HuH-7 (cell line): ENCODE measurements around the gene SNX33.
"Not testable (repeated sequence)": the region's sequence is repeated elsewhere in the genome, so short reads cannot be mapped to it uniquely, and the experiment has no call there.

Source experiments
- DNase-seq: peaks from one replicate; pipeline ENCODE4 v3.0.0; 2011; ENCODE audit warnings: low spot score

SNX33 gene

DNA sequence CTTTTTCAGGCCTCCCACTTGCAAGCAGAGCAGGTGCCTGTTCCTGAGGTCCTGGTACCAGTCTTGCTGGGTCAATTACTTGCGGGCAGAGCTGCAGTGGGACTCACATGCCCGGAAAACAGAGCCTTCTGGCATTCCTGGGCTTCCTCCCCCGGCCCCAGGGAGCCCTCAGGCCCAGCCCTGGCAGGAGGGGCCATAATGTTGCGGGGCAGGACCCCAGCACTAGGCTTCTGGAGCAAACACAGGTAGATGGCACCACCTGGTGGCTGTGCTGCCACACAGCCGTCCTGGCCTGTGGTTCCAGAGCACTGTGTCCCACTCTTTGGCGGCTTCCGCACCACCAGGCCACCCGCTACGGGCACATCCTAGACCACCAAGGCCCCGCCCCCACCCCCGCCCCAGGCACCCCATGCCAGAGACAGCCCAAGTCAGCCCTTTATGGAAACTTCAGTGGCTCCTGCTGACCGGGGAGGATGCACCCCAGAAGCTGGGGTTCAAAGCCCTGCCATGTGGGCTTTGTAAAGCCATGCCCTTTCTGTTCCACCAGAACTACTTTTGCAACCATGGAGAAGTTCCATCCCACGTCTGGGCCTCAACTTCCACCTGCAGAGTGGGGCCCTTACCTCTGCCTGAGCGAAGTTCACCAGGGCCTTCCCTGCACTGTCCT lies 36.1 kb downstream of the SNX33 start:
- DNase-seq = peak; percentile 98

GRCh38 chr15:75684648-75685047 lies 36.9 kb downstream of the SNX33 start:
- DNase-seq = no peak

DNA sequence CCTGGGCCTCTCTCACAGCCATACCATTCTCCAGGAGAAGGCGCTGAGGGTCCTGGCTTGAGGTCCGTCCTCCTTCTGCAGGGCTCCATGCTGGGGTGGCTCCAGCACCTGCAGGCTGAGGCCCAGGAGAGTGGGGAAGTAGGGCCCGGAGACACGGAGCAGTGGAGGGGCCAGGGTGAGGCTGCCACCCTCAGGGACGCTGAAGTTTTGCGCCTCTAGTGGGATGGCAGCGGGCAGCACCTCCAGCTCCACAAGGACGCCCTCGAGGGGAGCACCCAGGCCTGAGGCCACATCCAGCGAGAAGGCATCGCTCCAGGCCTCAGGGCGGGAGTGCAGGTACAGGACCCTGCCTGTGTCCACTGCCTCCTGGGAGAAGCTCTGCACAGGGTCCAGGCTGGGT lies 37.5 kb downstream of the SNX33 start:
- DNase-seq = no peak

DNA sequence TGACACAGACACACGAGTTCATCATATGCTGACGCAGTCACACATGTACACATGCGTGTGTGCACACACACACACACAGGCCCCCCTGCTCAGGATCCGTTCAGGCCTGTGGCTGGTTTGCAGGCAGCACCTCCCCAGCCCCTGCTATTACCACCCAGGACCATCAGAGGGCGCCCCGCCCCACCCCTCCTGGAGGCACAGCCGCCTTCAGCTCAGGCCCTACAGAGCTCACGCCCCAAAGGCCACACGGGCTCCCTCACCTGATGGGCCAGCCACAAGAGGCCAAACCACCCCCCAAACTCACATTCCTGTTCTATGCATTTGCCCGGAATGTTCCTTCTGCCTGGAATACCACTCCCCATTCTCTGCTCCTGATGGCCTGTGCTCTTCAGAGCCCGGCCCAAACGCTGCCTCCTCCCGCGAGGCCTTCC lies 38.5 kb downstream of the SNX33 start:
- peak; percentile 87 for DNase-seq

DNA sequence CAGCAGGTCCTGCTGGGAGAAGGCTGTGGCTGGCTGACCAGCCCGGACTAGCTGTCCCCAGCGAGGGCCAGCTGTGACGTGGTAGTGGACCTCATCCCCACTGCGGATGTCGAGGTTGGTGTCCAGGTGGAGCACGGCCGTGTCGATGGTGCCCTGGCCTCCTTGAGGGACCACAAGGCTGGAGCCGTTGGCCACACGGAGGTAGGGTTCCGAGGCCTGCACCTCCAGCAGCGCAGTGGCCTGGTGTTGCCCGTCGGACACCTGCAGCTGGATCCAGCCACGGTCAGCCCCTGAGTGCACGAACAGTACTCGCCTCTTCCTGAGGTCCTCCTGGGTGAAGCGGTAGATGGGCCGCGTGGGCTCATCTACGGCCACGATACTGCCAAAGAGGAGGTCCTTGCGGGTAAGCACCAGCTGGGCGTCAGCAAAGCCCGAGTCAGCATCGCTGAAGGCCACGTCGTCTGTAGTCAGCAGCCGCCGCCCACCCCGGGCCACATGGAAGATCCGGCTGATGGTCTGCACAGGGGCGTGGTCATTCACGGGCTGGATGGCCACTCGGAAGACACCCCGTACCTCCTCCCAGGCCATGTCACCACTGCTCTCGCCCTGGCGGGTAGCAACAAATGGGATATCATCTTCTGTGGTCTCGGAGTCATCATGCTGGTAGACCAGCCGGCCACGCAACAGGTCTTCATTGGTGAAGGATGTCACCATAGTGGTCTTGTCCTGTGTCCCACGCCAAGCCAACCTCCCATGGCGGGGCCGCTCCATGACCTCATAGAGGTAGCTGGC lies 40.0 kb downstream of the SNX33 start:
- DNase-seq = no peak

GRCh38 chr15:75688278-75688557 lies 40.5 kb downstream of the SNX33 start:
- DNase-seq = no peak

DNA sequence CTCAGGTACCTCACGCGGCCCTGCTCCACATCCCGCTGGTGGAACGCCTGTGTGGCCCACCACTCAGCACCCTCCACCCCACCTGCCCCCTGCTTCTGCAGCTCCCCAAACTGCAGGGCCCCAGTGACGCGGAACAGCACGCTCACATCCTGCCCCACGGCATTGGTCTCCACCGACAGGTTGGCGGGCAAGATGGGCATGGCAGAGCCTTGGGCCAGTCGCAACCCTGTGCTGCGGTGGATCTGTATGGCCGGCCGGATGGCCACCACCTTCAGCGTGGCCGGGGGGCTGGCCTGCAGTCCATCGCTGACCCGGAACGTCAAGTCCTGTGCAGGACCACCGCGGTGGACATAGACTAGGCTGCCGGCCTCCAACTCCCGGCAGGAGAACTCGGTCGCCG lies 41.1 kb downstream of the SNX33 start:
- DNase-seq = no peak

DNA sequence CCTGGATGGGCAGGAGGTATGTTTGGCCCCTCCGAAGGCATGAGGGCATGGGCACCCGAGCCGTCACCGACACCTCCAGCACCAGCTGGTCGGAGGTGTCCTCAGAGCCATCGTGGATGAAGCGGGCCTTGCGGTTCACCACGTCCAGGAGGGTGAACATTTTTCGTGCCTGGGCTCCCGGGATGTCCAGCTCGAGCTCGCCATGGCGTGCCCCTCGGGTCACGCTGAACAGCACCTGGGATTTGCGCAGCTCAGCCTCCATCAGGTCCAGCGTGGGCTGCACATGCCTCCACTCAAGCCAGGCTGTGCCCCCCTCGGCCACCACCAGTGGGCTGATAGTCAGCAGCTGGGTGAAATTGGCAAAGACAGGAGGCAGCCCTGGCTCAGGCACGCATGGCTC lies 41.7 kb downstream of the SNX33 start:
- not testable (repeated sequence) for DNase-seq

DNA sequence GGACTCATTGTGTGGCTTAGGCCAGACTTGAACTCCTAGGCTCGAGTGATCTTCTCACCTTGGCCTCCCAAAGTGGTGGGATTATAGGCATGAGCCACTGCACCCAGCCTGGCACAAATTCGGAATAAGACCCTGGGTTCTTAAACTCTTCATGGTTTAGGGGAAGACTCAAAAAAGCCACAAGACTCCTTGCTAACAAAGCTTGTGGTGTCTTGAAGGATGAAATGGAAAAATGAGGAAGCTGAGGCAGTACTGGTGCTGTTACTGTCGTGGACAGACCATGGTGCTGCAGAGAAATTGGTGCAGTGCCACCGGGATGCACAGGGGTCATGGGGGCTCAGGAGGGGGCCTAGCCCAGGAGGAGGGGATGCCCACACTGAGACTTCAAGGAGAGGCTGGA lies 44.6 kb downstream of the SNX33 start:
- DNase-seq = not testable (repeated sequence)

GRCh38 chr15:75693028-75693427 lies 45.3 kb downstream of the SNX33 start:
- DNase-seq = not testable (repeated sequence)

DNA sequence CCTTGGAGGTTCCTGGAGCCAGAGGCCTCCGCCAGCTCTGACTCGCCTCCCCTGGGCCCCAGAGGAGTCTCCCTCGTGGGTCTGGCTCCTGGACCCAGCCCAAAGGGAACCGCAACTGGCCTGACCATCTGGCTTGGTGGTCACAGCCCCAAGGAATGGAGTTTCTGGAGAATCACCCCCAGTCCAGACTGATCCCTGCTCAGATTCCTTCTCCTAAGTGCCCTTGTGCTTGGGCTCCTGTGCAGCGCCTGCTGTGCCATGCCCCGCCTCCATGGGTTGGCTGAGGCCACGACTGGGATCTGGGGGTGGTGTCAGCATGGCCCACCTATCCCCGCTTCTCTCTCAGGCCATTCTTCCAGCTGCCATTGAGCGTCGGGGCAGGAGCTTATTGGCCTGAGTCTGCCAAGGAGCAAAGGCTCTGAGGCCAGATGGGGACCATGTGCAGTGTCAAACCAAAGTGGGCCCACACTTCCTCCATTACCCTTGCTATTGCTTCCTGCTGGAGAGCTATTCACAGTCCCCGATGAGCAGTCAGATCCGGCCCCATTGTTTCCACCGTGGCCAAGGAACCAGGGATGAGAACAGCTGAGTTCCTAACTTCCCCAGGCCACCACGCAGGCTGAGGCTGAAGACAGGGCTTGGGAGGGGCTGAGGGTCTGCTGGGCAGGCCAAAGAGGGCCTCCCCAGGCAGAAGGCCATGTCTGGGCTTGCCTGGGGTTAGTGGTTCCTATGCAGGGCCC lies 46.0 kb downstream of the SNX33 start:
- no peak for DNase-seq

DNA sequence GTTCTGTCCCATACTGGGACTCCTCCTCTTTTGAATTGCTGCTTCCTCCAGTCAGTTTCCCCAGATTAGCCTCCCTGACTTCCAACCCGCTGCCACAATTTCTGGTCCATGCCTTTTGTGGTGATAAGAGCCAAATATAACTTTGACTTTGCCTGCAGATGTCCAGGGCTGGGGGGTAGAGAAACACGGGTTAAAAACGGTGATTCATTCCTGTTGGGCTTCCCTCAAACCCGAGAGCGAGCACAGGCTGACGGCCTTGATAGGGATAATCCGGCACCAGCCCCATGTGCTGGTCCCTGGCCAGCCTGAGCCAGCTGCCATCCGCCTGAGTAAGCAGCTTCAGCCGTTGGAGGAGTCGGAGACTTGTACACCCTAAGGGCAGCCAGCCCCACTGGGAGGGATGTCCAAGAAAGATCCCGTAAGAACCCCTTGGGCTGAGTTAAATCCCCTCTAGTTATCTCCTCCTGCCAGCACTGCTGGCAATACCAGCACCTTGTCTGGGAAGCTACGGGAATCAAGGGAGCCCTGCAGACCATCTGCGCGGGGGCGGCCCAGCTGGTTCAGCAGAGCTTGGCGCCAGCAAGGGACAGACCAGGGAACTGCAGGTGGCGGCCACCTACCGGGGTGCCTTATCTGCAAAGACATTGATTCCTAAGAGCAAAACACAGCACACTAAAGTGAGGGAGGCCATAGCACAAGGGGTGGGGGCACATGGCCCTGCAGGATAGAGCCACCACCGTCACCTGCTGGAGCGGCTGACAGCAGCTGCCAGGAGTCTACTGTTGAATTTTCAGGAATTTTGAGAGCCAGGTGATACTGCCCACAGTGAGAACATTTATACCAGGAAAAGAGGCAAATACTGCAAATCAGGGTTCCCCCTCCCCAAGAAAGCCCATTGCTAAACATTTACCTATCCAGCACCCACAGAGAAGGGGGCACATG lies 46.8 kb downstream of the SNX33 start:
- DNase-seq = peak; percentile 81

GRCh38 chr15:75695220-75695619 lies 47.5 kb downstream of the SNX33 start:
- DNase-seq = no peak

GRCh38 chr15:75695634-75696310 lies 48.1 kb downstream of the SNX33 start:
- no peak for DNase-seq

- DNase-seq = no peak
Measured at GRCh38 chr15:75696311-75696720, 48.6 kb downstream of the SNX33 start.

- no peak for DNase-seq
Measured at GRCh38 chr15:75696854-75697259, 49.1 kb downstream of the SNX33 start.

DNA sequence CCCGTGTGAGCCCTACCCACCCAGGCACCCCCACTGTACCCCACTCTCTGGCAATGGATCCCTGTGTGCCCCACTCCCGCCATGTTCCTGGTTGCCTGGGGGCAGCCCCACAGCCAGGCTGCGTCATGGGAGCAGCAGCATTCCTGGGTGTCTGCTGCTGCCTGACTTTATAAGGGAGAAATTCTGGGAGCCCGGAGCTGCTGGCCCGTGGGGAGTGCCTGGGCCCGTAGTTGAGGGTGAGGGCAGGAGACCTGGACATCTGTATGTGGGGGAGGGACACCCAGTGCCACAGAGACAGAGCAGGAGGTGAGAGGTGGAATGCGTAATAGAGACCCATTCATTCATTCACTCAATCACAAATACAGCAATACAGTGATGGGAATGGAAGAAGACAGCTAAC lies 49.8 kb downstream of the SNX33 start:
- DNase-seq = no peak

- not testable (repeated sequence) for DNase-seq
Measured at GRCh38 chr15:75697974-75698747, 50.4 kb downstream of the SNX33 start.

DNA sequence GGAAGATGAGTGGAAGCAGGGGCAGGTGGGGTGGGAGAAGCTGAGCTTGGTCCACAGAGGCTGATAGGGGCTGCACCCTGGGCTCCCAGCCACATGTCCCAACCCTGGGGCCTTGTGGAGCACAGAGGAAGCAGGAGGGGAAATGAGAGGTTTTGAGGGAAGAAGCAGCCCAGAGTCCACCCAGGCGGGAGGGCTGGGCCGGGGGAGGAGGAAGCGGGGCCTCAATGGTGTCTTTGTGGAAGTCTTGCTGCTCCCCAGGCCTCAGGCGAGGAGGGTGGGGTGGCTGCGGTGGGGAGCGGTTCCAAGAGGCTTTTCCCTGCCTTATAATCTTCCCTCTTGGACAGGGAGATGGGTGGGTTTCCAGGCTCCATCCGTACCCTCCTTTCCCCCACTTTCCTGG lies 51.8 kb downstream of the SNX33 start:
- not testable (repeated sequence) for DNase-seq
